H1 (cell line): ENCODE data around the gene ERG28. TPM values are rescaled to one million over a fixed set of nuclear protein-coding genes. Genes with fewer than 3 reads are reported as not detected.

ENCODE experiments used
- CTCF ChIA-PET: fragments of 300-600 bp; sonication (Branson Sonifier 250); formaldehyde crosslinking; loops from one replicate; lab custom pipeline; 2021; ENCODE audit not compliant: partially characterized antibody; lab: Charles Lee
- POLR2A ChIA-PET: fragments of 300-600 bp; sonication (Branson Sonifier 250); formaldehyde crosslinking; loops from one replicate; lab custom pipeline; 2021; ENCODE audit warnings: inconsistent platforms; ENCODE audit not compliant: partially characterized antibody; lab: Charles Lee
- DNase-seq, 2 experiments: peaks; one replicate each; pipeline versions ENCODE4 v3.0.0 to v3.0.0-alpha.2; 2010 to 2022; ENCODE audit warnings: low spot score in 2 of 2, low read depth in 1 of 2, mixed read lengths in 1 of 2
- FAIRE-seq: peaks from 2 replicates; lab custom pipeline; 2011; peaks lifted over from hg19 to GRCh38; lab: Jason Lieb, UNC
- H2AFZ ChIP-seq: 2 replicates; pipeline ENCODE4 v1.8.1; 2012; ENCODE audit warnings: low read length, inconsistent platforms
- H2AK5ac ChIP-seq: 2 replicates; pipeline ENCODE4 v1.6.1; 2013; ENCODE audit warnings: low read depth, low read length
- H2BK120ac ChIP-seq: replicated peaks from 2 replicates; pipeline ENCODE3; 2013; ENCODE audit warnings: low read depth, low read length, inconsistent platforms
- H2BK12ac ChIP-seq: 2 replicates; pipeline ENCODE4 v1.6.1; 2013; ENCODE audit warnings: low read depth, low read length
- H2BK15ac ChIP-seq: 2 replicates; pipeline ENCODE4 v1.6.1; 2013; ENCODE audit warnings: low read length
- H2BK20ac ChIP-seq: 2 replicates; pipeline ENCODE4 v1.6.1; 2013; ENCODE audit warnings: low read length
- H2BK5ac ChIP-seq: 2 replicates; pipeline ENCODE4 v1.6.1; 2013; ENCODE audit warnings: low read depth, low read length
- H3K14ac ChIP-seq: 2 replicates; pipeline ENCODE4 v1.6.1; 2013; ENCODE audit warnings: inconsistent platforms; ENCODE audit not compliant: insufficient read length
- H3K18ac ChIP-seq: 2 replicates; pipeline ENCODE4 v1.6.1; 2013; ENCODE audit warnings: low read length; ENCODE audit errors: extremely low read depth
- H3K23ac ChIP-seq: 2 replicates; pipeline ENCODE4 v1.6.1; 2013; ENCODE audit warnings: inconsistent platforms; ENCODE audit not compliant: insufficient read length
- H3K23me2 ChIP-seq: 2 replicates; pipeline ENCODE4 v1.6.1; 2013; ENCODE audit warnings: low read depth, low read length
- H3K27ac ChIP-seq: 2 replicates; pipeline ENCODE4 v1.6.1; 2011; ENCODE audit warnings: low read depth, low read length, inconsistent platforms
- H3K27me3 ChIP-seq, 4 experiments: replicated peaks in 1 of 4; 1 replicate in 1 of 4; 2 replicates in 3 of 4; pipeline versions ENCODE4 v1.6.1 to v1.8.1; 2011 to 2013; ENCODE audit warnings: low read length in 3 of 4, mild to moderate bottlenecking in 3 of 4, inconsistent platforms in 2 of 4, mixed read lengths in 2 of 4, moderate library complexity in 1 of 4; ENCODE audit not compliant: control insufficient read depth in 3 of 4, insufficient read depth in 3 of 4; ENCODE audit errors: extremely low read depth in 1 of 4
- H3K36me3 ChIP-seq, 4 experiments: 2 replicates each; pipeline versions ENCODE4 v1.6.1 to v1.8.1; 2011 to 2013; ENCODE audit warnings: mild to moderate bottlenecking in 4 of 4, low read length in 3 of 4, moderate library complexity in 2 of 4, control low read depth in 1 of 4, inconsistent platforms in 1 of 4; ENCODE audit not compliant: insufficient read depth in 4 of 4, control insufficient read depth in 2 of 4
- H3K4ac ChIP-seq: replicated peaks from 2 replicates; pipeline ENCODE3; 2013; ENCODE audit warnings: low read length, low read depth, mixed read lengths, inconsistent platforms; ENCODE audit not compliant: insufficient read length
- H3K4me1 ChIP-seq, 4 experiments: replicated peaks in 1 of 4; 1 replicate in 1 of 4; 2 replicates in 3 of 4; pipeline versions ENCODE4 v1.6.1 to v1.8.1; 2011 to 2013; ENCODE audit warnings: low read length in 3 of 4, inconsistent platforms in 2 of 4, mixed read lengths in 1 of 4; ENCODE audit not compliant: insufficient read depth in 4 of 4, control insufficient read depth in 3 of 4
- H3K4me2 ChIP-seq, 2 experiments: 2 replicates each; pipeline versions ENCODE4 v1.6.1 to v1.8.1; 2011 to 2013; ENCODE audit warnings: low read depth in 2 of 2, low read length in 2 of 2, control low read depth in 1 of 2, inconsistent platforms in 1 of 2, mild to moderate bottlenecking in 1 of 2; ENCODE audit not compliant: insufficient read depth in 1 of 2
- H3K4me3 ChIP-seq, 4 experiments: fragments of 200-600, 300-600 bp in 1 of 4; sonication (generic), shearing (Covaris generic), sonication (Bioruptor Twin) in 1 of 4; 2 replicates each; pipeline versions ENCODE4 v1.5.1 to v1.8.1; 2011 to 2016; ENCODE audit warnings: low read length in 4 of 4, low read depth in 3 of 4, control low read depth in 2 of 4, inconsistent platforms in 2 of 4, mild to moderate bottlenecking in 2 of 4, mixed read lengths in 1 of 4, moderate library complexity in 1 of 4; ENCODE audit not compliant: insufficient read depth in 2 of 4; ENCODE audit errors: extremely low read depth in 1 of 4
- H3K56ac ChIP-seq: replicated peaks from 2 replicates; pipeline ENCODE3; 2013; ENCODE audit warnings: low read depth, mild to moderate bottlenecking, mixed read lengths, low read length, inconsistent platforms; ENCODE audit not compliant: insufficient read length
- H3K79me1 ChIP-seq: 2 replicates; pipeline ENCODE4 v1.6.1; 2013; ENCODE audit warnings: low read depth, low read length, control low read depth
- H3K79me2 ChIP-seq, 2 experiments: 2 replicates each; pipeline versions ENCODE4 v1.6.1 to v1.8.1; 2012 to 2013; ENCODE audit warnings: low read length in 2 of 2, mild to moderate bottlenecking in 2 of 2, inconsistent platforms in 1 of 2; ENCODE audit not compliant: insufficient read depth in 2 of 2, control insufficient read depth in 1 of 2
- H3K9ac ChIP-seq, 4 experiments: replicated peaks in 1 of 4; 1 replicate in 1 of 4; 2 replicates in 3 of 4; pipeline versions ENCODE4 v1.6.1 to v1.8.1; 2011 to 2013; ENCODE audit warnings: low read depth in 3 of 4, low read length in 3 of 4, control low read depth in 2 of 4, mild to moderate bottlenecking in 2 of 4, moderate library complexity in 2 of 4, inconsistent platforms in 1 of 4; ENCODE audit errors: extremely low read depth in 1 of 4
- H3K9me3 ChIP-seq, 2 experiments: 2 replicates each; pipeline versions ENCODE4 v1.6.1 to v1.8.1; 2012 to 2013; ENCODE audit warnings: mild to moderate bottlenecking in 2 of 2, moderate library complexity in 2 of 2, control low read depth in 1 of 2, inconsistent platforms in 1 of 2, low read depth in 1 of 2, low read length in 1 of 2, mixed read lengths in 1 of 2; ENCODE audit not compliant: insufficient read depth in 2 of 2
- H4K20me1 ChIP-seq, 2 experiments: replicated peaks in 1 of 2; 2 replicates each; pipeline versions ENCODE3 to v1.8.1; 2011 to 2013; ENCODE audit warnings: inconsistent platforms in 2 of 2, low read length in 2 of 2, mild to moderate bottlenecking in 1 of 2; ENCODE audit not compliant: insufficient read depth in 2 of 2, control insufficient read depth in 1 of 2
- H4K5ac ChIP-seq: 2 replicates; pipeline ENCODE4 v1.6.1; 2013; ENCODE audit warnings: low read length, low read depth, mixed read lengths, inconsistent platforms; ENCODE audit not compliant: insufficient read length
- H4K8ac ChIP-seq: 2 replicates; pipeline ENCODE4 v1.8.0; 2013; ENCODE audit warnings: mild to moderate bottlenecking, moderate library complexity, low read length, inconsistent platforms; ENCODE audit not compliant: insufficient read depth; ENCODE audit errors: extremely low read depth
- H4K91ac ChIP-seq: replicated peaks from 2 replicates; pipeline ENCODE3; 2013; ENCODE audit warnings: low read length, mixed read lengths, inconsistent platforms; ENCODE audit not compliant: insufficient read length
- BRCA1 ChIP-seq: IDR thresholded peaks from 2 replicates; pipeline ENCODE4 v1.6.1; 2012; ENCODE audit warnings: low read depth, low read length, improper control_type of control experiment
- E2F6 ChIP-seq: IDR thresholded peaks from 2 replicates; pipeline ENCODE4 v1.6.1; 2012; ENCODE audit warnings: inconsistent platforms
- EP300 ChIP-seq, 2 experiments: IDR thresholded peaks; 1 replicate in 1 of 2; 2 replicates in 1 of 2; pipeline ENCODE4 v1.6.1; 2011 to 2012; ENCODE audit warnings: low read depth in 2 of 2, low read length in 2 of 2, mild to moderate bottlenecking in 2 of 2, borderline replicate concordance in 1 of 2, inconsistent platforms in 1 of 2, moderate library complexity in 1 of 2
- GABPA ChIP-seq: IDR thresholded peaks from 2 replicates; pipeline ENCODE4 v1.6.1; 2011; ENCODE audit warnings: mild to moderate bottlenecking, low read length, moderate library complexity, borderline replicate concordance; ENCODE audit not compliant: insufficient read depth
- MAX ChIP-seq: IDR thresholded peaks from 2 replicates; pipeline ENCODE4 v1.6.1; 2012; ENCODE audit warnings: inconsistent platforms
- POU5F1 ChIP-seq: IDR thresholded peaks from 2 replicates; pipeline ENCODE4 v1.6.1; 2011; ENCODE audit warnings: low read depth, mild to moderate bottlenecking, low read length, moderate library complexity
- RNF2 ChIP-seq: fragments of 200-900, 300-1000 bp; sonication (generic); IDR thresholded peaks from 2 replicates; pipeline ENCODE4 v1.7.1; 2016; ENCODE audit warnings: borderline replicate concordance, low read depth, mild to moderate bottlenecking, antibody characterized with exemption, low read length; ENCODE audit not compliant: poor library complexity, severe bottlenecking; ENCODE audit errors: missing control alignments
- SIRT6 ChIP-seq: IDR thresholded peaks from one replicate; pipeline ENCODE4 v1.7.1; 2012; ENCODE audit warnings: low read length, inconsistent platforms
- SIX5 ChIP-seq: IDR thresholded peaks from 2 replicates; pipeline ENCODE4 v1.6.1; 2011; ENCODE audit warnings: mild to moderate bottlenecking, low read depth, low read length
- SP1 ChIP-seq: IDR thresholded peaks from 2 replicates; pipeline ENCODE4 v1.6.1; 2011; ENCODE audit warnings: low read depth, low read length
- SP2 ChIP-seq: IDR thresholded peaks from 2 replicates; pipeline ENCODE4 v1.6.1; 2012; ENCODE audit warnings: mild to moderate bottlenecking, low read length, inconsistent platforms
- SRF ChIP-seq: IDR thresholded peaks from 2 replicates; pipeline ENCODE4 v1.6.1; 2011; ENCODE audit warnings: mild to moderate bottlenecking, low read depth, low read length, moderate library complexity
- WGBS, 2 experiments: shearing (Covaris generic) in 1 of 2; methylation state at CpG; one replicate each; pipeline versions ENCODE4 v1.1.6 to v1.1.7; 2013 to 2015; ENCODE audit warnings: low lambda C conversion rate in 2 of 2, mixed read lengths in 2 of 2, inconsistent platforms in 1 of 2, low coverage in 1 of 2, missing lambda C conversion rate in 1 of 2; ENCODE audit not compliant: insufficient replicate concordance in 2 of 2, insufficient coverage in 1 of 2, insufficient read length in 1 of 2; ENCODE audit errors: extremely low coverage in 1 of 2, missing lambda C conversion rate in 1 of 2; 5-methylcytosine and 5-hydroxymethylcytosine counted together
- polyA plus RNA-seq, 7 experiments: library from polyadenylated mRNA; depleted of rRNA in 3 of 7; stranded (reverse) in 5 of 7; unstranded in 2 of 7; fragments of >200 nt in 5 of 7; fragments of 200-250 nt in 2 of 7; gene quantifications; 1 replicate in 5 of 7; 2 replicates in 1 of 7; 4 replicates in 1 of 7; pipeline versions ENCODE4 v1.2.1 to v1.2.3, GENCODE V29; 2011 to 2013; ENCODE audit warnings: missing spikeins in 2 of 7, mixed read lengths in 2 of 7
- total RNA-seq: library from RNA; stranded (reverse); fragmentation: NEBNext Ultra II Directional; extraction: Animal tissue kit (Norgen Biotek cat#: 25700); gene quantifications from 2 replicates; pipeline ENCODE4 v1.2.1, GENCODE V29; 2021

The ERG28 gene
- total and polyA plus RNA-seq, 2 of the 8 experiments (the other 6 are each of a cell fraction or from before 2014, with no cell fraction given), result 32.6 to 56.7 TPM

GRCh38 chr14:75673345-75674035, 12.8 kb upstream of the ERG28 start:
- no peak overlapping the region for H2AFZ ChIP-seq
- H3K4ac ChIP-seq, result no peak overlapping the region
- H3K4me2 ChIP-seq, result no peak overlapping the region
- H3K36me3 ChIP-seq, result peaks cover 0 to 25% (median 12%) of the 10 kb centered on the region in 4 experiments
- POLR2A ChIA-PET, result interaction anchor here (0.8 to 1.0 kb wide), 2 partner anchors 28 to 35 kb away, joined by 3 to 4 read pairs; no protein-coding TSS in a partner anchor
- H2BK15ac ChIP-seq, result no peak overlapping the region
- H3K18ac ChIP-seq, result no peak overlapping the region
- no peak overlapping the region for H3K56ac ChIP-seq
- H2BK12ac ChIP-seq, result no peak overlapping the region
- no peak overlapping the region for H2BK20ac ChIP-seq
- H3K79me2 ChIP-seq, result peaks cover 0 to 16% of the 10 kb centered on the region in 2 experiments; a peak in 2 of 4 replicates
- H3K27me3 ChIP-seq, result no peaks in the 10 kb centered on the region
- H3K79me1 ChIP-seq, result no peaks in the 10 kb centered on the region
- H2BK5ac ChIP-seq, result no peak overlapping the region
- H3K23me2 ChIP-seq, result no peaks in the 10 kb centered on the region
- CTCF ChIA-PET, result interaction anchor here (1.0 to 2.0 kb wide), 5 partner anchors 10 to 233 kb away, joined by 3 to 7 read pairs (median 4); no protein-coding TSS in a partner anchor
- H2AK5ac ChIP-seq, result no peak overlapping the region
- H3K4me3 ChIP-seq, result no peak overlapping the region
- FAIRE-seq (no peak), DNase-seq (no peak)
- H4K5ac ChIP-seq, result no peak overlapping the region
- H3K27ac ChIP-seq, result no peak overlapping the region
- no peaks in the 10 kb centered on the region for H3K9me3 ChIP-seq
- no peak overlapping the region for H3K9ac ChIP-seq
- no peak overlapping the region for H3K14ac ChIP-seq
- 88% methylated on average over 4 of the region's 4 CpGs; no CpG with 5 or more reads in 1 of the 2 experiments for WGBS, 2 experiments
- H3K4me1 ChIP-seq, result no peaks in the 10 kb centered on the region
- H2BK120ac ChIP-seq, result no peak overlapping the region
- H3K23ac ChIP-seq, result no peak overlapping the region
- H4K8ac ChIP-seq, result no peak overlapping the region
- peaks cover 0 to 4% of the 10 kb centered on the region in 2 experiments for H4K20me1 ChIP-seq
- H4K91ac ChIP-seq, result no peak overlapping the region
- TF ChIP-seq POU5F1 (no peak), SP1 (no peak), RNF2 (no peak), MAX (no peak), SP2 (no peak), SIX5 (no peak), E2F6 (no peak), EP300 (IDR thresholded peaks at IDR 0.05; ENCODE audit: borderline replicate concordance in 1 of 2, low read depth in 2 of 2, low read length in 2 of 2) (no peak), SRF (no peak), BRCA1 (no peak), SIRT6 (no peak), GABPA (no peak)
